ENCODE results near the gene TRPM8.

GRCh38 chr2:233964581-233964980, 47.4 kb downstream of the TRPM8 start:
- TF ChIP-seq ZNF274 (IDR thresholded peaks at IDR 0.05; ENCODE audit: low read depth, low read length) (no peak), YY1 (IDR thresholded peaks at IDR 0.05; ENCODE audit: insufficient read depth, insufficient read length) (no peak), SUZ12 (IDR thresholded peaks at IDR 0.05; ENCODE audit: extremely low read depth, insufficient read depth, insufficient read length) (no peak)

All from NT2/D1 (cell line).